ENCODE measurements around the gene ISL2.

DNA sequence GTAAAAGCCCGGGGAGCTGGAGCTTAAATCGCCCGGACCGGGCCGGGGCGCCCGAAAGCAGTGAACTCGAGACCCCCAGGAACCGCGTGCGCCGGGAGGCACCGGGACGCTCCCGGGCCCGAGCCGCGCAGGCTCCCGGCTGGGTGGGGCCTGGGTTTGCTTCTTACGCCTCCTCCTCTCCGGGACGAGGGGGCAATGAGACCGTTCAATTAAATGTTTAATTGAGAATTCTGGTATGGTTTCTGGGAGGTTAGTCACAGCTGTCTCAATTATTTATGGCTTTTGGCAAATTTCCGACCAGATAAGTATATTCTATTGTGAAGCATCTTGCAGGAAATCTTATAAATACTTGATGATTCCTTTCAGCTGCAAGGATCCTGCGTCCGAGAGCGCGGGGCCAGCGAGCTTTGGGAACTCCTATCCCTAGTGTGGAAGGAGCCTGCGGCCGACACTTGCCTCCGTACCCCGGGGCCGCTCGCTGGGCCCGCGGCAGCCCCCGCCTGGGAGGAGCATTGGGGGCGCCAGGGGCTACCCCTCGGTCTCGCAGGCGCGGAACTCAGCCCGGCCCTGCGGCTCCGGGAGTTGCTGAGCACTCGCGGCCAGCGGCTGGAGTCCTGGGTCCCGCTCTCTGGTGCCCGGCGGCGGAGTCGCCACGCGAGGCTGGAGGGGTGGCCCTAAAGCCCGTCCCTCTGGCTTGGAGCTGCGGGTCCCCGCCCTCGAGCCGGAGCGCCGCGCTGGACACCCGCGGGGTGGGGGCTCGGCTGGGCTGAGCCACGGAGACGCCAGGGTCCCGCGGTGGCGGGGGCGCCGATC, 10.3 kb downstream of the ISL2 start:
- TF ChIP-seq, protein P1, sequence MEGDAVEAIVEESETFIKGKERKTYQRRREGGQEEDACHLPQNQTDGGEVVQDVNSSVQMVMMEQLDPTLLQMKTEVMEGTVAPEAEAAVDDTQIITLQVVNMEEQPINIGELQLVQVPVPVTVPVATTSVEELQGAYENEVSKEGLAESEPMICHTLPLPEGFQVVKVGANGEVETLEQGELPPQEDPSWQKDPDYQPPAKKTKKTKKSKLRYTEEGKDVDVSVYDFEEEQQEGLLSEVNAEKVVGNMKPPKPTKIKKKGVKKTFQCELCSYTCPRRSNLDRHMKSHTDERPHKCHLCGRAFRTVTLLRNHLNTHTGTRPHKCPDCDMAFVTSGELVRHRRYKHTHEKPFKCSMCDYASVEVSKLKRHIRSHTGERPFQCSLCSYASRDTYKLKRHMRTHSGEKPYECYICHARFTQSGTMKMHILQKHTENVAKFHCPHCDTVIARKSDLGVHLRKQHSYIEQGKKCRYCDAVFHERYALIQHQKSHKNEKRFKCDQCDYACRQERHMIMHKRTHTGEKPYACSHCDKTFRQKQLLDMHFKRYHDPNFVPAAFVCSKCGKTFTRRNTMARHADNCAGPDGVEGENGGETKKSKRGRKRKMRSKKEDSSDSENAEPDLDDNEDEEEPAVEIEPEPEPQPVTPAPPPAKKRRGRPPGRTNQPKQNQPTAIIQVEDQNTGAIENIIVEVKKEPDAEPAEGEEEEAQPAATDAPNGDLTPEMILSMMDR (conservative IDR thresholded peaks at IDR 0.05 in 1 of 2, IDR thresholded peaks at IDR 0.05 in 1 of 2; ENCODE audit: extremely low read depth in 1 of 2, insufficient read depth in 1 of 2, low read depth in 1 of 2, low read length in 2 of 2), result no peak
- no peak for TF ChIP-seq EZH2 (IDR thresholded peaks at IDR 0.05; ENCODE audit: borderline replicate concordance, low read length)

Data from mammary epithelial cell (primary cell).